Hypothalamus (tissue), 51 donors: Measurements from ENCODE around the gene KCTD1.
A peak's percentile ranks its signal among the peaks of the same experiment; 100 is the strongest.
"Not testable (repeated sequence)": the region's sequence is repeated elsewhere in the genome, so short reads cannot be mapped to it uniquely, and the experiment has no call there.

Experiments
- DNase-seq, 51 donors: peaks; one replicate each; lab custom pipeline; 2025; lab: John Stamatoyannopoulos, UW

The KCTD1 gene

DNA sequence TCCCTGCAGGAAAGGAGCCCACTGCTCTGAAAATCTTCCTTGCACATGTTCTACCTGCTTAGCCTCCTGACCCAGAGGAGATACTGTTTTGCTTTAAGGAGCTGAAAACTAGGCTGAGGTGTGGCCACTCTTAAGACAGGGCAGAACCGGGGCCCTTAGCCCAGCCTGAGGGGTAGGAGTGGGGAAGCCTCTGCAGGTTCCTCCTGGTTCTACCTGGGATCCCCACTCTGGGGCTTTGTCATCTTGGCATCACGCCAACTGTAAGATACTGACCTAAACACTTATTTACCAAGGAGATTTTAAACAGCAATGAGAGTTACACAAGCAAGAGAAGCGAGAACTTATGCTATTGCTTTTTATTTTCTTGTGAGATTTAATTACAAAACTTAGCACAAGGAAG, 86.9 kb downstream of the KCTD1 start:
- no peak for DNase-seq

DNA sequence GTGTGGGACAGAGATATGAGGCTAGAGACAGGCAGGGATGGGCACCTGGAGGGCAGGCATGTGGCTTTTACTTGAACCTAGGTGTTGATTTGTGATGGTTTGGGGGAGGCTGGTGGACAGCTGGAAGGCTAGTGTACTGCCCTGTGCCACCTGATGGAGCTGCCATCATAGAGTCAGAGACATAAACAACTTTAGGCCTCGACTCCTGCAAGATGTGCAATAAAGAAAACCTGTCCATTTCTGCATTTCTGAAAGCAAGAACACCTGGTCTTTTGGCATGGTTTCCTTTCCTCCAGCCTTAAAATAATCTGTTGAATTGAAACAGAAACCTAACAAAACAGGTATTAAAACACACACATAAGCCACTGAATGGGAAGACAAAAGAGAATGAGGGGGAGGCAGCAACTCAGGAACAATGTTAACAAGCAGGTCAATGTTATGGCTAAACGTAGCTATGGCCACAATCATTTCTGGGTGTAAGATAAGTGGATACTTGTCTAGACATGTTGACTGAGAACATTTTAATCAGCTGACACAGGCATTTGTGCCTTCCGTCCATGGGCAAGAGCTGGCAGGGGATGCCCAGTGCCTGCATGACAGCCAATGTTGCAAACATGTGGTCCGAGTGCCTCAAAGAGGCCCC, 87.8 kb downstream of the KCTD1 start:
- DNase-seq: no peak

DNA sequence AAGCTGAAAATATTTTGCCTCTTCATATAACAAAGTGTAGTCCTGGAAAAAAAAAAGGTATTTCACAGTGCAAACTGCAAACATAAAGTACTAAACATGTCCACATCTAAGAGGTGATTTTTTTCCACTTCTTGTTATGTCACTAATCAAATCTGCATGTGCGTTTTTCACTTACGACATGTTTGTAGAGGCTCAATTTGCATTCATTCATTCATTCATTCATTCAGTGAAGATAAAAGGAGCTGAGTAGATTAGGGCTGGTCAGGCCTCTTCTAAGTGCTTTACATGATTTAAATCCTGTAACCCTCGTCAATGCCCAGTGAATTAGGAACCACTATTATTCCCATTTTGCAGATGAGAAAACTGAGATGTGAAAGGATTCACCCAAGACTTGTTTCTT, 88.5 kb downstream of the KCTD1 start:
- DNase-seq: no peak

DNA sequence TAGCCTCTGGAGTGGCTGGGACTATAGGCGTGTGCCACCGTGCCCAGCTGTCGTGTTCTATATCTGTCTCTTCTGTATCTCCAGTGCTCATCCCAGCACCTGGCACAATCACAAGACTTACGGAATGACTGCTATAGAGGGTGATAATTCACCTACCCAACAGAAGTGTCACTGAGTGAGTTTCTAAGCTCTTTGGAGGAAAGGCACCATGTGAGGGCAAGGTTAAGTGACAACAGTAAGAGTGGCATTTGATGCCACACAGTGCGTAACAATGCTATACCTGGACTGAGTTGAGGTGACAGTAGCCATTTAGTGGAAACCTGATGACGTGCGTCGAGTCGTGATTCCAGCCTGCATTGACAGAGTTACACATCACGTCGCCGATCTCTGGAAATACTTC, 89.0 kb downstream of the KCTD1 start:
- DNase-seq: peak in 1 of 51 donors; percentile 27

DNA sequence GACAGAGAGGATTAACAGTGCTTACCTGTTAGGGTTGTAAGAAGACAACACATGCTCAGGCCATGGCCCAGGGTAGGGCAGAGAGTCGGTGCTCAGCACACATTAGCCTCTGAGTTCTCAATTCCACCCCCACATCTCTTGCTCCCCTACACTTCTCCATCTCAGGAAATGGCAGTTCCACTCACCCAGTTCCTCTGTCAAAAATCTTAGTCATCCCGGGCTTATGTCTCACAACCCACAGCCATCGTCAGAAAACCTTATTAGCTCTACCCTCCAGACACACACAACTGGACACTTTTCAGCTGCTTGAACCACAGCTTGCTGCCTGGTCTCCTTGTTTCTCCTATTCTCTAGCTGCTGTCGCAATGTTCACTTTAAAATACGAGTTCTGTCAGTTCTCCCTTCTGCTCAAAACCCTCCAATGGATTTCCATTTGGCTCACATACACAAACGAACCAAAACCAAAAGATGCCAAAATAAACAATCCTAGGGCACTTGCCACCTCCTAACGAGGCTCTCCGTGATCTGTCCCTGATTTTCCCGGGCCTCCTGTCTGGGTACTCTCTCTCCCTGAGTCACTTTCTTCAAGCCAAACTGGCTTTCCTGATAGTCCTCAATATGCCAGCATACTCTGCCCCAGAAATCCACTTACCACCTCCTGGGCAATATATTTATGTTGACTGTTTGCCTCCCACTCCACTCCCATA, 89.7 kb downstream of the KCTD1 start:
- DNase-seq: peak in 1 of 51 donors; percentile 39

DNA sequence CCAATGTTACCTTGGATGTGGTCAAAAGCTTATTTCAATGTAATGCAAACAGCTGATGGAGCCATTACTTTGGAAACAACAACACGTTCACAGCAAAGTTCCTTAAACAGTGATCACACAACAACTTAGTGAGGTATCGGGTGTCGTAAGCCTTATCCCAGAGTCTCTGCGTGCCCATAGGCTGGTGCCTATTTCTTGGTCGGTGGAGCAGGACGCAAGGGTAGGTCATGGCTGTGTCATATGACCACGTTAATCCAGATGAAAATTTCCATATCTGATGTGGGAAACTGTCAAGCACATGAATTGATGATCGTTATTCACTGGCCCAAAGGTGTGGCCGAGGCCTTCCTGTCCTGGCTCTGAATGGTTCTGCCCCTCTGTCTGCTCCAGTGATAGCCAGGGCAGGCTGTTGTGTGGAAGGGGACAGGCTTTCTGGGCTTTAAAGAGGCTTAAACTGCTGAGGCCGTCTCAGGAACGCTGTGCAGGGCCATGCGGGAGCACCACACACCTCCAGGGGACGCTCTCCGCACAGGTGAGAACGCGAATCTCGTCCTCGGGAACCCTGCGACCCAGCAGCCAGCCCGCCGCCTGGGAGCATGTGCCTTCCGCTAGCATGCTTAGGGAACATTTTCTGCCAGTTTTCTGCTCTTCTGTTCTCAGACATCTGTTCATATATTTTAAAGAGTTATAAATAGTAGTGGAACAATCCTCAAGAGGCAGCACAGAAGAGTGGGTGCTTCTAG, 90.6 kb downstream of the KCTD1 start:
- peak in 2 of 51 donors; percentile 35 to 41 for DNase-seq

DNA sequence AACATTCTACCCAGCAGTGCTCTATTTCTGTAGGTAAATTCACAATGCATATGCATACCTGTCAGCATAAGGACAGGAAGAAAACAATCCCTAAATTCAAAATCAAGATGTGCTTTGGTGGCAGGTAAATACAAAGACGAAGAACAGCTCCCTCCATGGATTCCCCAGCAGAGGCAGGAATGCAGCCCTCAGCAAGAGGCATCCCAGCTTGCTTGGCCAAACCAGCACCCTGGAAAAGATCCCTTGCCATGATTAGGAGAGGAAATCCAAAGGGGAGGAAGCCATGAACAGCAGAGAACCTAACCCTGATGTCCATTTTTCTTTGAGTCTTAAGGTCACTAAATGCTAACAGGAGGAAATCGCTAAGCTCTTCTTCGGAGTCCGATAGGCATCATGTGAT, 91.2 kb downstream of the KCTD1 start:
- no peak for DNase-seq

DNA sequence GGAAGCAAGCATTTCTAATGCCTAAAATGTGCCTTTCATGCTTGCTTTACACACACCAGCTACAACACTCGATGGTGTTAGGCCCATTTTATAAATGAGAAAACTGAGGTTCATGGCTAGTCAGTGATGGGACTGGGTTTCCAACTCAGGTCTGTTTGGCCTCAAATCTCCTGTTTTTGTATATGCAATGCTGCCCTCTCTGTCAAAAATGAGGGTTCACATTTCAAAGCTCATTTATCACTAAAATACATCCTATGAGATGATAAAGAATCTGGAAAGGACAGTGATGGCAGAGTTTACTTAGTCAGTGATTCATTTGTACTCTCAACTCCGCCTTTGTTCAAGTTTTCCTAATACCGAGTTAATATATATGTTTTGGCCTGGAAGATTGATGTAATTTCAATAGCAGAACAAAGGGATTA, 92.3 kb downstream of the KCTD1 start:
- no peak for DNase-seq

DNA sequence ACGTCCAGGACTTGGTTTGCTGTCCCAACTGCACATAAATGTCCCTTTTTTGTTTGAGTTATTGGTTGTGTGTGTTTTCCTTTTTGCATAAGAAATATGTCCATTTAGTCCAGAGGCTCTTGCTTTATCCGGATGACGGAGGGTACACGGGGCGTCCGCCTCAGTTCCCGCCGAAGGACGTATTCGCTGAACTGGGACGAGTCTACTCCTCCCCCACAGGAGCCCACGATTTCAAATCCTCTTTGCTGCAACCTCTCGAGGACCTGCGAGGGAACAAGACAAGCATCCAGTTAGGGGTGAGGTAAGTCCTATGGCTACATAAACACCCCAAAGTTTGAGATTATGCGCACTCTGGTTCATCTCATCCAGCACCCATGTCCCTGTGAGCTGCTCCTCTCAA, 92.7 kb downstream of the KCTD1 start:
- no peak for DNase-seq

DNA sequence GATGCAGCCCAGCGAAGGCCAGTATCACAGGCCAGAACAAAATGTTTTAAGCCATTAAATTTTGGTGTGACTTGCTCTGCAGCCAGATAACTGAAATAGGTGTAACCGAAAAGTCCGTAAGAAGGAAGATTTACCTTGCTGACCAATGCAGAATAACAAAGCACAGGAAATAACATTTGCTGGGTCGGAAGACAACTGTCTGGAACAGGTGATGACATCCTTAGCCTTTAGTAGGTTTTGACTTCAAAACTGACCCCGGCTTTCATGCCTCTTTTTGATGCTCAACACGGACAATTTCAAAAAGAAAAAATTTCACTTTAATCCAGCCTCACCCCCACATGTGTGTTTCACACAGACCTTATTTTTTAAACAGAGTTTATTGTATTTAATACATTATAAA, 93.7 kb downstream of the KCTD1 start:
- DNase-seq: no peak

DNA sequence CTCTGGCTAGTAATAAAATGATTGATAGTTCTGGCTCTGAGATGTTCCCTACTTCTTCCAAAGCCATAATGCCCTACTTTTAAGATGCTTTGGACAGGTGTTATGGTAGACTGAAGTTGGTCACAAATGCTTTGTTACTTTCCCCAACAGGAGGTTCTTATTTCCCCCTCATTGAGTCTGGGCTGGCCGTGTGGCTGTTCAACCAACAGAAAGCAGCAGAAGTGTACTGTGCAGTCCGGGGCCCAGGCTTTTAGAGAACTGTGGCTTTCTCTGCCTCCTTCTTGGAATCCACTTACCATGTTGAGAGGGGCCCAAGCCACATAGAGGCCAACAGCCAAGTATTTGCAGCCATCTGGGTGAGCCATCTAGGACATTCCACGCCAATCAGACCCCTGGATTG, 94.2 kb downstream of the KCTD1 start:
- DNase-seq: no peak

DNA sequence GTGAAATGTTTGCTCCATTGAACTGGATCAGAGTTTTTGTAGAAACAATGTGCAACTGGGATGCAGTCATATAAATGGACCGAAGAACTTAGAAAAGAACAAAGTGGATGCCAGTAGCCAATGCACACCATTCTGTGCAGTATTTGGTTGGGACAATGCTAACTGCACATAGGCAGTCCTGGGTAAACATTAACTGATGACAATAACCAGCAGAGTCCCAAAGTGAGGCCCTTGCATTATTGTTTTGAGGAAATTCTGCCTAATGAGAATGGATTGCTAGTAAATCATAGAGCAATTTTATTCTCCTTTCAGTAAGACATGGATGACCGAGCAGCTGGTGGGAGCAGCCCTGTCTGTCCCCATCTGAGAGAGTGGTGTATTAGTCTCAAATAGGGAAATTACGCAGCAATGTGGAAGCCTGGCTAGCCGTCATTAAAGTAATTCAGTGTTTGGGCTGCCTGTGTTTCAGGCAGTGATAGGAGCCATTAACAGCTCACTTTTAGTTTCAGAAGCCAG, 94.9 kb downstream of the KCTD1 start:
- no peak for DNase-seq

DNA sequence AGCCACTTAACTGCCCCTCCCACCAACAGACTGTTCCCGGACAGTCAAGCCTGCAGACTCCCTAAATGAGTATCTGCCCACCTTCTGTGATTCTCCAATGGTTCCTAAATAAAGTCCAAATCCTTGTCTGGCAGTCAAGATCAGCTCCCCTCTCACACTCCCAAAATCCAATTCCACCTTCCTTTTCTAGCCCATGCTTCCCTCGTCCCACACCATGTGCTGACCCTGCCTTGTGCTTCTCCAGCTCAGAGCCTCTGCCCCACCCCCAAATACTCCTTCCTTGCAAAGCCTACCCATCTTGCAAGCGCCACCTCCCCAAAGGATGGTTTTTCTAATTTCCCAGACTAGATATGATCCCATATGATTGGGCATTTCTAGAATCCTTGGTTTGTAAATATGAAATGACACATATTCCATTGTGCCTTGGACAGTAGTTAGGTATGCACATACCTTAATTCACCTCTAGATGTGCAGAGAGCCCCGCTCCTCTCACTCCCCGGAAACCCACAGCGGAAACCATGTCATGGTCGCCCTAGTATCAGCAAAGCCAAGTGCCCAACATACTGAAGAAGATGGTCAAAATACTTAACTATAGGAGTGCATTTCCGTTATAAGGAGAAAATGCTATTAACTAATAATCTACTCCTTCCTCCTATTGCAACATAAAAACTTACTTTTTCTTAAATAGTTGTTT, 97.2 kb downstream of the KCTD1 start:
- DNase-seq: no peak

DNA sequence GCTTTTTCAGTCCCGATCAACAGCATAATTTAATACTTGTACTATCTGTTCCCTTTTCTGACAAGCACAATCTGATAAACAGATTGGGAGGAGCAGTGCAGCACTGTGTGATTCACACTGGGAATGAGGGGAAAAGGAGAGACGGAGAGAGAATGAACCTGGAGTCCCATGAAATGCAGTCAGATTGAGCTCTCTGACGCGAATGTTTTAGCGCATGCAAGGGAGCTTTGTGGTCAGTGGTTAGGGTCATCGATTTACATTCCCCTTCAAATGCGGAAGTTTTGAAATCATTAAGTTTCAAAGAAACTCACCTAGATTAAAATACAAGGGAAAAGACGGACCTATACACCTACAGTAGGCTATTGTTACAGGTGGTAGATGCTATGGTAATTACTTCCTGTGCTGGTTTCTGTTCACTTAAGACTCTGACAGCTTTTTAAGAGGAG, 99.6 kb downstream of the KCTD1 start:
- DNase-seq: no peak

DNA sequence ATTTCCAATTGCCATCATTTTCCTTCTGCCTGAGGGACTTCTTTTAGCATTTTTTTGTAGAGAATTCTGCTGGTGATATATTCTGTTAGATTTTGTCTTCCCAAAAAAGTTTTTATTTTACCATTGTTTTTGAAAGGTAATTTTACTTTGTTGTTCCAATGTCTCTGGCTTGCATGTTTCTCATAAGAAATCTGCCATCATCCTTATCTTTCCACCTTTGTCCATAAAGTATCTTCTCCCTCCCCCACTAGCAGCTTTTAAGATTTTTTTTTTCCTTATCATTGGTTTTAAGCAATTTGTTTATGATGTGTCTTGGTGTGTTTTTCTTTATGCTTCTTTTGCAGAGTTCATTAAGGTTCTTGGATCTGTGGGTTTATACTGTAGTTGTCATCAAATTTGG, 104.5 kb downstream of the KCTD1 start:
- no peak for DNase-seq

DNA sequence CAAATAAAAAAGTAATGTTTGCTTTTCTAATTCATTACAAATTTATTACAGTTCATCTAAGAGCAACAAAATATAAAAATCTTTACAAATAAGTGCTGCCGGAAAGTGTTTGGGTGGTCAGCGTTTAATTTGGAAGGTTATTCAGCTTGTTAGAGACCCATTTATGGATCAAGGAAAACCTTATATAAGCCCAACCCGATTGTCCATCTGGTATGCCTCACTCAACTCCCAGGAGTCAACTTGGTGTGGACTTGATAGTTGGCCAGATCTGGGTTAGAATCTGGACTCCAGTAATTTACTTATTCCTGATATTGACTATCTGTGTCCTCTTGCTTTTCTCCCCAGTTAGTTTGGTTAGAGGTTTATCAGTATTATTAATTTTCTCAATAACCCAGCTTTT, 106.2 kb downstream of the KCTD1 start:
- no peak for DNase-seq

DNA sequence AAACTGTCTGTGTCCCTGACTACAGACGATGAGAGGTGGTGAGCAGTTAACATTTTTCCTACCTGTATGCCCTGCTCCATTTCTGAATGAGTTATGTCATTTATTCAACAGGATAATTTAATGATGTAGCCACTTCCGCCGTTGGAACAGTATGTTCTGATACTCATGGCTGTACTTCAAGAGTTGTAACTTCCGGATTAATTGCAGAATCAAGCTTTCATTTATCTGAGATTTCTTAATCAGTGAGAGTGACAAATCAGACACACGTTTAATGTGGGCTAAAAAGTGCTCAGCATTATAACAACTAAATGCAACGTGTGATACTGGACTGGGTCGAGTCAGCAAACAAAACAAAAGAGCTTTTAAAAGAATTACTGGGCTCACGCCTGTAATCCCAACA, 107.7 kb downstream of the KCTD1 start:
- DNase-seq: no peak

DNA sequence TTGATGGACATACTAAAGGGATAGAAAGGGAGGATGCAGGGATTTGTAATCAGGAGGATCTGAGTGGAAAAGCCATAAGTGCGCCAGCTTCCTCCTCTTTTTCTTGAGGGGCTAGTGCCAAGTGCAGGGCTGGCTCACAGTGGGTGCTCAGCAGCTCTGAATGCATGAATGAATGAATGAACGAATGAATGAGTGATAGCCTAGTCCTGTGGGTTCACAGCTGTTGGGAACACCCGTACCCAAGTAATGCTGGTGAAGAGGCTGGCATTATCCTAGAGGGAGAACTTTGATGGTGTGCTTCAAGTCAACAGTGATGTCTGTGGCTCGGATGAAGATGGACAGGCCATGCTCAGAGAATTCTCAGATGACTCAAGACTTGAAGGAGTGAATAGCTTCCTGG, 108.8 kb downstream of the KCTD1 start:
- DNase-seq: no peak

DNA sequence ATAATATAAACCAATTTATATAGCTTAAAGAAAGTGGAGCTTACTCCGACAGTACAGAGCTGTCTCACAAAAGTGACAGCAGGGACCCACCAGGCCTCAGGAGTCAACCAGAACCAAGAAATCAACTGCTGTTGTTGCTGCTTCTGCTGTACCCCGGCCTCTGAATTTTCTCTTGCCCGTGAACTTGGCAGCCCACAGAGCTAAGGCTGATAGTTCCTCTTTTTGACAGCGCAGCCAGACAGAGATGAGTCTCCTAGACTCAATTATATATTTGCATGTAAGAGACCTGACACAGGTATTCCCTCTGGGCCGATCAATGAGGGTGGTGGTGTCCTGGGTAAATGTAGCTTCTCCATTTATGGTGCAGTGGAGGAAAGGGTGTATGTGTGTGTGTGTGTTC, 109.4 kb downstream of the KCTD1 start:
- no peak for DNase-seq

DNA sequence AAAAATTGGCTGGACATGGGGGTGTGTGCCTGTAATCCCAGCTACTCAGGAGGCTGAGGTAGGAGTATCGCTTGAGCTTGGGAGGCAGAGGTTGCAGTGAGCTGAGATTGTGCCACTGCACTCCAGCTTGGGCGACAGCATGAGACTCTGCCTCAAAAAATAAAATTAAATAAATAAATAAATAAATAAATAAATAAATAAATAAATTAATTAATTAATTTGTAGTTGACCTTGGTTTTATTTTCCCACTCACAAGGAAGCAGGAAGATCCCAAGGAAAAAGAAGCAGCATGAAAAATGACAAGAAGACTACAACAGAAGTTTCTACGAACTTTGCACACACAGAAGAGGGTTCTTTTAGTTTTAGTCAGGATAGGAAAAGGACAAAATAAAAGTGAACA, 110.7 kb downstream of the KCTD1 start:
- DNase-seq: not testable (repeated sequence)
